ENCODE results near the gene AWAT2.

Gene AWAT2

DNA sequence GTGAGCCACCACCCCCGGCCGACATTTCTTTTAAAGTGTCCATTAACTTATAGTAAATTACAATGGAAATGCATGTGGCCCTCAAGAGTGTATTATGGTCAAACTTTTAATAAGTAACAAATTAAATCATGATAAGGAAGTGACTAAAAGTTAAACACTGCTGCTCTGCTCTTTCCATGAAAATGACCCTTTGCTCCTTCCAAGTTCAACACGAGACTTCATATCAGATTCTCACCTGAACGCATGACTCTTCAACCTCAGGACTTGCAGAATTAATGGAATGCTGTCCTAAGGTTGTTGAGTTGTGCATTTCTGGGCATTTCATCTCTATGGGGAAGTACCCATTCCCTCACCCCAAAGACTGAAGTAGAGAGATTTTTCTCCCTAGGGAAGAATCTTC is 27.1 kb downstream of the AWAT2 start:
- TF ChIP-seq, protein P1, sequence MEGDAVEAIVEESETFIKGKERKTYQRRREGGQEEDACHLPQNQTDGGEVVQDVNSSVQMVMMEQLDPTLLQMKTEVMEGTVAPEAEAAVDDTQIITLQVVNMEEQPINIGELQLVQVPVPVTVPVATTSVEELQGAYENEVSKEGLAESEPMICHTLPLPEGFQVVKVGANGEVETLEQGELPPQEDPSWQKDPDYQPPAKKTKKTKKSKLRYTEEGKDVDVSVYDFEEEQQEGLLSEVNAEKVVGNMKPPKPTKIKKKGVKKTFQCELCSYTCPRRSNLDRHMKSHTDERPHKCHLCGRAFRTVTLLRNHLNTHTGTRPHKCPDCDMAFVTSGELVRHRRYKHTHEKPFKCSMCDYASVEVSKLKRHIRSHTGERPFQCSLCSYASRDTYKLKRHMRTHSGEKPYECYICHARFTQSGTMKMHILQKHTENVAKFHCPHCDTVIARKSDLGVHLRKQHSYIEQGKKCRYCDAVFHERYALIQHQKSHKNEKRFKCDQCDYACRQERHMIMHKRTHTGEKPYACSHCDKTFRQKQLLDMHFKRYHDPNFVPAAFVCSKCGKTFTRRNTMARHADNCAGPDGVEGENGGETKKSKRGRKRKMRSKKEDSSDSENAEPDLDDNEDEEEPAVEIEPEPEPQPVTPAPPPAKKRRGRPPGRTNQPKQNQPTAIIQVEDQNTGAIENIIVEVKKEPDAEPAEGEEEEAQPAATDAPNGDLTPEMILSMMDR (IDR thresholded peaks at IDR 0.05; ENCODE audit: insufficient read depth, missing control alignments) = no peak
- no peak for DNase-seq (ENCODE audit: insufficient read length, low spot score)
- no peak for FAIRE-seq

DNA sequence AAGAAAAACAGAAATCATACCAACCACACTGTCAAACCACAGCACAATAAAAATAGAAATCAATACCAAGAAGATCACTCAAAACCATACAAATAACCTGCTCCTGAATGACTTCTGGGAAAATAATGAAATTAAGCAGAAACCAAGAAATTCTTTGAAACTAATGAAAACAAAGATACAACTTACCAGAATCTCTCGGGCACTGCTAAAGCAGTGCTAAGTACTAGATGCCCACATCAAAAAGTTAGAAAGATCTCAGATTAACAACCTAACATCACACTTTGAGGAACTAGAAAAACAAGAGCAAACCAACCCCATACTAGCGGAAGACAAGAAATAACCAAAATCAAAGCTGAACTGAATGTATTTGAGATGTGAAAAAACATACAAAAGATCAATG is 33.2 kb downstream of the AWAT2 start:
- FAIRE-seq (no peak), DNase-seq (ENCODE audit: insufficient read length, low spot score) (no peak)
- TF ChIP-seq, protein P1 (IDR thresholded peaks at IDR 0.05; ENCODE audit: insufficient read depth, missing control alignments) = no peak

DNA sequence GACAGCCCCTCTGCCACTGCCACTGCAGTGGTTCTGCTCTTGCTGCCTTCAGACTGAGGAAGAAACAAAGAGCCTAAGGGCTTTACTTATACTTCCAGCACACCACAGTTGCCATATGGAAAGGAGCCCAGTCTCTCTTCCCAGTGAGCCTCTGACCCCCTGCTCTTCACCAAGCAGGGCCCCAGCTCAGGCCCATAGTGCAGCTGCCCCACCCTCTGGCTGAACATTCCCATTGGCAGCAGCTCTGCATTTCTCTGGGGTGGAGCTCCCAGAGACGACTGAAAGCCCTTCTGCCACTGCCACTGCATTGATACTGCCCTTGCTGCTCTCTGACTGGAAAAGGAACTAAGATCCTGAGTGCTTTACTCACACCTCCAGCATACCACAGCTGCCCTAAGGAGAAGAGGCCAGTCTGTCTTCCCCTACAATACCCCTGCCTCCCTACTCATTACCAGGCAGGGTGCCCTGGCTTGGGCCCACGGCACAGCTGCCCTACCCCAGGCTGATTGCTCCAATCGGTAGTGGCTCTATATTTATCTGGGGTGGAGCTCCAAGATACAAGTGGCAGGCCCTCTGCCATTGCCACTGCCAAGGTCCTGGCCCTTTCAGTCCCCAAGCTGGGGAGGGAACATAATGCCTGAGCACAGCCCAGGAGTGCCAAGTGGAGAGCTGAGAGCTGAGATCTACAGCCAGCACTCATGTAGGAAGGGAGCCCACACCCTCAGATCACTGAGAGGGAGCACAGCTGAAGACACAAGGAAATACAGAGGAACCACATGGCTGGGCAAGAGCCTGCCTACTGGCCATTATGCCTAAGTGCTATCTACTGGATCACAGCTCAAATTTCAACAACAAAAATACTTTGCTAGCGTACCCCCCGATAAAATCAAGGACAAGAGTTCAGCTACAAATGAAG is 36.0 kb downstream of the AWAT2 start:
- DNase-seq (ENCODE audit: insufficient read length, low spot score) (no peak), FAIRE-seq (no peak)
- TF ChIP-seq, protein P1 (IDR thresholded peaks at IDR 0.05; ENCODE audit: insufficient read depth, missing control alignments) = no peak

DNA sequence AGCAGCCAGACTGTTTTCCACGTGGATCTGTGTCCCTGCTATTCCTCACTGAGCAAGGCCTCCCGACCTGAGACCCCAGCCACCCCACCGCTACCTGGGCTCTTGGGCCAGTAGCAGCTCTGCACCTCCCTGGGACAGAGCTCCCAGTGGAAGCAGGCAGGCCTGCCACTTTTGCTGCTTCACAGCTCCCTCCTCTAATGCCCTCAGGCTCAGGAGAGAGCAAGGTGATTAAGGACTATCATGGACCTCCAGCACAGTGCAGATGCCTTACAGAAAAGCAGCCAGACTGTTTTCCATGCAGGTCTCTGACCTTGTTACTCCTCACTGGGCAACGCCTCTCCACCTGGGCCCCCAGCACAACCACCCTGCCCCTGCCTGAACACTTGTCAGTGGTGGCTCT is 37.0 kb downstream of the AWAT2 start:
- no peak for FAIRE-seq
- DNase-seq (ENCODE audit: insufficient read length, low spot score) = no peak
- TF ChIP-seq, protein P1 (IDR thresholded peaks at IDR 0.05; ENCODE audit: insufficient read depth, missing control alignments) = no peak

DNA sequence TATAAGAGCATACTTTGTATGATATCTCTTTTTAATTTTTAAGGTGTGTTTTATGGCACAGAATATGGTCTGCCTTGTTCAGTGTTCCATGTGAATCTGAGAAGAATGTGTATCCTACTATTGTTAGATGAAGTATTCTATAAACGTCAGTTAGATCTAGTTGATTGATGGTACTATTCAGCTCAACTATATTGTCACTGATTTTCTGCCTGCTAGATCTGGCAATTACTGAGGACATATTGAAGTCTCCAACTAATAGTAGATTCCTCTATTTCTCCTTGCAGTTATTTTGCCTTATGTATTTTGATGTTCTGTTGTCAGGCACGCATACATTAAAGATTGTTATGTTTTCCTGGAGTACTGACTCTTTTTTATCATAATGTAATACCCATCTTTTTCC is 39.8 kb downstream of the AWAT2 start:
- TF ChIP-seq, protein P1 (IDR thresholded peaks at IDR 0.05; ENCODE audit: insufficient read depth, missing control alignments) = no peak
- FAIRE-seq = no peak
- DNase-seq (ENCODE audit: insufficient read length, low spot score) = no peak

DNA sequence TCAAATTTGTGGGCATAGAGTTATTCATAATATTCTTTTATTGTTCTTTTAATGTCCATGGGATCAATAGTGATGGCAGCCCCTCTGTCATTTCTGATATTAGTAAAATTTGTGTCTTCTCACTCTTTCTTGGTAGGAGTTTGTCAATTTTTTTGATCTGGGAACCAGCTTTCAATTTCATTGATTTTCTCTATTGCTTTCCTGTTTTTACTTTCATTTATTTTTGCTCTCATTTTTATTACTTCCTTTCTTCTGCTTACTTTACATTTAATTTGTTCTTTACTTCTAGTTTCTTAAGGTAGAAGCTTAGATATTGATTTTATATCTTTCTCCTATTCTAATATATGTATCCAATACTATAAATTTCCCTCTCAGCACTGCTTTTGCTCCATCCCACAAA is 40.7 kb downstream of the AWAT2 start:
- DNase-seq (ENCODE audit: insufficient read length, low spot score) = no peak
- TF ChIP-seq, protein P1 (IDR thresholded peaks at IDR 0.05; ENCODE audit: insufficient read depth, missing control alignments) = no peak
- FAIRE-seq = no peak

DNA sequence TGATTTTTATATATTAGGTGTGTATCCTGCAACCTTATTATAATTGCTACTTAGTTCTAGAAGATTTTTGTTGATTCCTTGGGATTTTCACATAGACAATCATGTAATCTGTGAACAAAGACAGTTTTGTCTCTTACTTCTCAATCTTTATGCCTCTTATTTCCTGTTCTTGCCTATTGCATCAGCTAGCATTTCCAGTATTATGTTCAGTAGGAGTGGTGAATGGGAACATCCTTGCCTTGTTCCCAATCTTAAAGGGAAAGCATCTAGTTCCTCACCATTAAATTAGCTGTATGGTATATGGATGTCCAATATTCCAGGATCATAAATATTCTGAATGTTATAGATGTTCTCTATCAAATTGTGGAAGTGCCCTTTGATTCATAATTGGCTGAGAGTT is 41.8 kb downstream of the AWAT2 start:
- DNase-seq (ENCODE audit: insufficient read length, low spot score) (no peak), FAIRE-seq (no peak)
- TF ChIP-seq, protein P1 (IDR thresholded peaks at IDR 0.05; ENCODE audit: insufficient read depth, missing control alignments) = no peak
